GM12892 (cell line): ENCODE results near the gene PRRC2C.

Experiments
- POLR2A ChIP-seq: IDR thresholded peaks from 2 replicates; pipeline ENCODE4 v1.6.1; 2011; ENCODE audit warnings: low read depth, low read length, control low read depth
- POLR2AphosphoS5 ChIP-seq: IDR thresholded peaks from 2 replicates; pipeline ENCODE4 v1.6.1; 2011; ENCODE audit warnings: low read depth, low read length, control low read depth

DNA sequence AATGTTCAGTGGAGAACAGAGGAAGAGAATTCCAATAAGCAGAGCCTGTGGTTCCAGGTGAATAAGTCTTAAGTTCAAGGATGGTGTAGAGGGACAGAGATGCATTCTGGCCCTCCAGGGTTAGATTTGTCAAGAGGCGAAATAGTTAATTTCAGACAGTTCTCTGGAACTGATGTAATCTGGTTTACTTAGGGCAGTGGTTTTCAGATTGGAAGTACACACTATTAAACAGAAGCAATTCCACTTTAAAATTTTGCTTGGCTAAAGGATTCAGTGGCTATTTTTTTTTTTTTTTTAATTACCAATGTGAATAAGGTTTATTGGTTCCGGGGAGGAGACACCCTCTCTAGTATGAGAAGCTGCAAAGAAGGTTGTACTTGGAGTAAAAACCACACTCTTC is 111.4 kb downstream of the PRRC2C start:
- TF ChIP-seq POLR2AphosphoS5 (no peak), POLR2A (no peak)
